Keratinocyte (primary cell): ENCODE data around the gene PPFIA3.

Experiments used
- EZH2 ChIP-seq: IDR thresholded peaks from one replicate; pipeline ENCODE4 v1.6.1; 2012; ENCODE audit warnings: inconsistent platforms, mild to moderate bottlenecking, low read length, moderate library complexity
- TF ChIP-seq, protein P1 (sequence below), 3 experiments: IDR thresholded peaks in 1 of 3; conservative IDR thresholded peaks in 1 of 3; optimal IDR thresholded peaks in 1 of 3; 2 replicates in 2 of 3; 3 replicates in 1 of 3; pipeline versions ENCODE3 to v1.5.1; 2011; ENCODE audit warnings: low read length in 3 of 3, mild to moderate bottlenecking in 3 of 3, moderate library complexity in 2 of 3, control low read depth in 1 of 3, inconsistent platforms in 1 of 3; ENCODE audit not compliant: insufficient read depth in 2 of 3; ENCODE audit errors: extremely low read depth in 1 of 3

DNA sequence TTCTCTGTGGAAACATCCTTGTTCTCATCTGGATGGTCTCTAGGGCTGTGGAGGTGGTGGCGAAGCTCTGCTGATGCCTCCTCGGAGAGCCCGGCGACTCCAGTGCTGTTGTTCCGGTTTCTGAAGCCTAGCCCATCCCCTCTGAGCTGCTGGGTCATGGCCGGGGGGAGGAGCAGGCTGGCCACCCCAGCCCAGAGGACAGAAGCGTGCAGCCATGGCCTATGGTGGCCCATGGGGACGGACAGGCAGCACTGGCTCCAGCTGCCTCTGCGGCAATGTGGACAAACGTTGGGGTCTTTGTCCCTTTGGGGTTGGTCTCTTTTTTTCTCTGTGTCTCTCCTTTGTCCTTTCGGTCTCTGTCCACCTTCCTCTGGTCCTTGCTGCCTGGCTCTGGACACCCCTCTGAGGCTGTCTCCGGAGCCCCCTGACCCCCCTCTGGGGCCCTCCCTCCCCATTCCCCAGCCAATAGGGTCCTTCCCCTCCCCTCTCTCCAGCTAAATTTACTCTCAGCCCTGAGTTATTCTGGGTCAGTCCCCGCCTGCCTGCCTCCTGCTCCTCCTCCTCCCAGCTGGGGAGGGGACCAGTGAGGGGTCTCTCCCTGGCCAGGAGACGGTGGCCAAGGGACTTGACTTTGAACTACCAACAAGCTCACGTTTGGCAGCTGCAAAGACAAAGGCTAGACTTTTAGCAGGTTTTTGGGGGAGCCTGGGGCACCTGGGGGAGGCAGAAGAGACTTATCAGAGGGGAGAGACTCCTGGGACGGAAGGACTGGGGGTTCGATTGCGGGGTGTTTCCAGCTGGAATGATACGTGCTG lies 35.9 kb downstream of the PPFIA3 start, which contains the start of gene HRC:
- TF ChIP-seq, protein P1, sequence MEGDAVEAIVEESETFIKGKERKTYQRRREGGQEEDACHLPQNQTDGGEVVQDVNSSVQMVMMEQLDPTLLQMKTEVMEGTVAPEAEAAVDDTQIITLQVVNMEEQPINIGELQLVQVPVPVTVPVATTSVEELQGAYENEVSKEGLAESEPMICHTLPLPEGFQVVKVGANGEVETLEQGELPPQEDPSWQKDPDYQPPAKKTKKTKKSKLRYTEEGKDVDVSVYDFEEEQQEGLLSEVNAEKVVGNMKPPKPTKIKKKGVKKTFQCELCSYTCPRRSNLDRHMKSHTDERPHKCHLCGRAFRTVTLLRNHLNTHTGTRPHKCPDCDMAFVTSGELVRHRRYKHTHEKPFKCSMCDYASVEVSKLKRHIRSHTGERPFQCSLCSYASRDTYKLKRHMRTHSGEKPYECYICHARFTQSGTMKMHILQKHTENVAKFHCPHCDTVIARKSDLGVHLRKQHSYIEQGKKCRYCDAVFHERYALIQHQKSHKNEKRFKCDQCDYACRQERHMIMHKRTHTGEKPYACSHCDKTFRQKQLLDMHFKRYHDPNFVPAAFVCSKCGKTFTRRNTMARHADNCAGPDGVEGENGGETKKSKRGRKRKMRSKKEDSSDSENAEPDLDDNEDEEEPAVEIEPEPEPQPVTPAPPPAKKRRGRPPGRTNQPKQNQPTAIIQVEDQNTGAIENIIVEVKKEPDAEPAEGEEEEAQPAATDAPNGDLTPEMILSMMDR (optimal IDR thresholded peaks at IDR 0.05 in 1 of 3, IDR thresholded peaks at IDR 0.05 in 1 of 3, conservative IDR thresholded peaks at IDR 0.05 in 1 of 3; ENCODE audit: extremely low read depth in 1 of 3, insufficient read depth in 2 of 3, low read length in 3 of 3), result no peak
- no peak for TF ChIP-seq EZH2
